GM12892 (cell line): ENCODE results near the gene C1QTNF6.

Source experiments
- DNase-seq: peaks from one replicate; pipeline ENCODE4 v3.0.0; 2011; ENCODE audit not compliant: insufficient read length
- FAIRE-seq: peaks from 2 replicates; lab custom pipeline; 2011; peaks lifted over from hg19 to GRCh38; lab: Jason Lieb, UNC
- POLR2A ChIP-seq: IDR thresholded peaks from 2 replicates; pipeline ENCODE4 v1.6.1; 2011; ENCODE audit warnings: low read depth, low read length, control low read depth
- POLR2AphosphoS5 ChIP-seq: IDR thresholded peaks from 2 replicates; pipeline ENCODE4 v1.6.1; 2011; ENCODE audit warnings: low read depth, low read length, control low read depth
- TAF1 ChIP-seq: IDR thresholded peaks from 2 replicates; pipeline ENCODE4 v1.6.1; 2011; ENCODE audit warnings: low read depth, mild to moderate bottlenecking, control low read depth, low read length, borderline replicate concordance

Gene C1QTNF6

DNA sequence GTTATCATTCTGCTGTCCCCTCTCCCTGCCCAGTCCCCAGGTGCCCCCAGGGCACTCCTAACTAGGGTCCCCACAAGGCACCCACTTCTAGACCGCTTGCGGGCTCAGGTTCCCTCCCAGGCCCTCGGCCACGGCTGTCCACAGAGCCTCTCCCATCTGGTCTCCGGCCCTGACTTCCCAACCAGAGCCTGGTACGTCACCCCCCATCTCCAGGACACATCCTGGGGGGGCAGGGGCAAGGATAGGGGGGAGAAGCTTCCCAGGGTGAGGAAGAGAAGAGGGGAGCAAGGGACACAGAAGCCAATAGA, 23.8 kb upstream of the C1QTNF6 start:
- TF ChIP-seq POLR2AphosphoS5 (no peak), POLR2A (no peak), TAF1 (no peak)
- no peak for DNase-seq
- FAIRE-seq = no peak

DNA sequence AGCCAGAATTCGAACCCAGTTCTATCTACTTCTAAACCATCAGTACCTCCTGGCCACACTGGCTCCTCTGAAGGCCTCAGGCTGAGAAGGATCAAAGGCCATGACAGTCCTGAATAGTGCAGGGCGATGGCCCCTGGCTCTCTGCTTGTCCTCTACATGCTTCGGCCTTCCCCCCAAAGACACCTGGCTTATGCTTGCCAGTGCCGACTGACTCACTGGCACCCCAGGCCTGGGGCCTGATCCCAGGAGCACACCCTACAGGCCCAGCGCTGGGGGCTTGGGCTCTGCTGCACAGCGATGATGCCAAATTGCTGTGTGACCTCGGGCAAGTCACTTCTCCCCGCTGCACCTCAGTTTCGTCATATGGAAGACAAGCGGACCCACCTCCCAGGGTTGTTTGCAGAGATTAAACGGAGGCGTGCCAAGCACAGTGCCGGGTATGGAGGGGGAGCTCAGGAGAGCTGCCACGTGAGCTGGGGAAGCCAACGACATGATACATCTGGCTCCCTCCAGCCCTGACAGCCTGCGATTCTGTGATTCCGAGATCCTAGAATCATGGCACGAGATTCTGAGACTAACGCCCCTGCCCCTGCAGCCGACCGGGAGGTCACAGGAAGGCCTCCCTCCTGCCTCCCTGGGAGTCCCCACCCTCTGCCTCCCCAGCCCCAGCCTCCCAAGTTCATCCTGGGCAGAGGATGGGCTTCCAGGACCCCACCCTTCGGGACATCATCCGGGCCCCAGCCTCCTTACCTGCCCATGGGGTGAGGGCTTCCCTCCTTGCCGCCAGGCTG, 23.2 kb upstream of the C1QTNF6 start:
- no peak for TF ChIP-seq POLR2A
- no peak for TF ChIP-seq POLR2AphosphoS5
- TF ChIP-seq TAF1 = no peak
- no peak for FAIRE-seq

DNA sequence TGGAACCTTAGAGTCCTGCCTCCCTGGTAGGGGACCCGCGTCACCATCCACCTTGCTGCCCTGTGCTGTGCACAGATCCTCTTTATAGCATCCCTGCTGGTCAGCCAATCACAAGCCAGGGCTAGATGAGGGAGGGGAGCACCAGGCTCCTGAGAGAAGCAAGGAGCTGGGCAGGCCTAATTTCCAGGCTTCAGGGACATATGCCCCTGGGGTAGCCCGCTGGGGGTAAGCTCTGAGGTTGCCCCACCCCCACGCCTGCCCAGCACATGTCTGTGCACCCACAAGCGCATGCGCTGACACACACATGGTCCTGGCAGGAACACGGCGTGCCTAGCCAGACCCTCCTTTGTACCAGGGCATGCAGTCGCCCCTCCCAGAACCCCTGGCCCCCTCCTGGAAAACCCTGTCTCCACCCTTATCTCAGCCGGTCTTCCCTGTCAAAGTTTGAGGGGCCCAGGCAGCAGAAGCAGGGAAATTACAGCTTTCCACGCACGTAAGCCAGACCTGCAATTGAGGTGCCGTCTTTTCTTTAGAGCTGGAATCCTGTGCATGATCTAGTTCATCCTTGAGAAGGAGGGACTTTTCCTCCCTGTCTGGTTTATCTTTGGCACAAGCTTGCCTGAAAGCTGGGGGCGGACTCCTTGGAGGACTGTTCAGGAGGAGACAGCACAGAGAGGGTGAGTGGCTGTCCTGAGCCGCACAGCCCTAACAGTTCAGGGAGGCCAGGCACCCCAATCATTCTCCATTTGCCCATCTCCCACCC, 22.2 kb upstream of the C1QTNF6 start:
- TF ChIP-seq TAF1 = no peak
- no peak for TF ChIP-seq POLR2AphosphoS5
- TF ChIP-seq POLR2A = no peak
- FAIRE-seq (no peak), DNase-seq (no peak)

More for the DNA sequence above, 23.2 kb upstream of the C1QTNF6 start:
- DNase-seq = no peak

DNA sequence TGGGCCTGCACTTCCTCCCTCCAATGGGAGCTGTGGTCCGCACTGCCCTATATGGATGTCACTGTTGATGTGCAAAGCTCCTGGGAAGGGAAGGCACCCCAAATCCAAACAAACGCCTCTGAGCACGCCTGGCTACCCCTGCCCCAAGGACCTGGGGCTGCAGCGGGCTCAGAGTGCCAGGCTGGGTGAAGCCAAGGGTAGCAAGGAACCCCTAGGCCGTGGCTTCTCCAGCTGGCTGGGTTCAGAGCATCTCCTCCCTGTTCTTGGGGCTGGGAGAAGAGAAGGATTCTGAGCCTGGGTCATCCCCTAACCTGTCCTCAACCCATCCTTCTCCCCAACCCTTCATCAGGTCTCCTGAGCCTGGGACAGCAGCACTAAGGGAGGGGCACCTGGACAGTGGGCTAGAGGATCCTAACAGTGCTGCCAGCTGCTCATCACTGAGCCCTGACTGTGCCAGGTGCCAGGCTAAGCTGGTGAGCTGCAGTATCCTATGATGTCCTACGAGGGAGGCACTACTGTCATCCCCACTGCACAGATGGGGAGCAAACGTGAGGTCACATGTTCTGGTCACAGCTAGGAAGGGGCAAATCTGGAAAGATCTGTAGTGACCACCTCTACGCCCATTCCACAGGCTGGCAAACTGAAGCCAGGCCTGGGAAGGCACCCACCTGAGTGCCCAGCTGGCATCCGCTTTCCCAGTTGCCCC, 21.2 kb upstream of the C1QTNF6 start:
- FAIRE-seq = no peak
- no peak for TF ChIP-seq POLR2A
- TF ChIP-seq POLR2AphosphoS5 = no peak
- TF ChIP-seq TAF1 = no peak

DNA sequence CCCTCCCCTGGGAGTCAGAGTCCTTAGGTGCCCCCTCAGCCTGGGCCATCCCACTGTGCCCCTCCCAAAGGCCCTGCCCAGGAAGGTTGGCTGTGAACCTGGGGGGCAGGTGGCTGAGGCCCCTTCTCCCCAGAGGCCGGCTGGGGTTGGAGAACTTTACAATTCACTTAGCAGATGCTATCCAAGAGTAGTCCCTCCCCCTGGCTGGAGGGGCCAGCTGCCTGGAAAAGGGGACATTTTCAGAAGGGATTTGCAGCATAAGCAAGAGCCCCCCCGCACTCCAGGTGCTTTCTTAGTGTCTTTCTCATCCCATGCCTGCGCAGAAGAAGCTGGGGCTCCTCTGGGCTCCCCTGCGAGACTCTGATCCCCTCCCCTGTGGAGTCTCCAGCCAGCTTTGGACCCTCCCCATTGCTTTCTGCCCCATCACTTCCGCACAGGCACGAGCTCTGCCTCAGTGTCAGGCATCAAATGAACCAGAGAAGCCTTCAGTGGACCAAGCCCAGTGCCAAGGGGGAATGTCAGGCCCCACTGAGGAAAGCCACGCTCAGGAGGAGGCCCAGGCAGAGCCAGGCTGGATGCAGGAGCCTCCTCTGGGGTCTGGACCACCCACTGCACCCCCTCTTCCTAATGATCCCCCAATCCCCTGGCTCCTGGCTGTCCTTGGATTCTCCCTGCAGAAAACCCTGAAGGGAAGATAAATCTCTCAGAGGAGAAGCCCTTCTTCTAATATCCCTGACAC, 20.5 kb upstream of the C1QTNF6 start:
- DNase-seq = no peak
- TF ChIP-seq POLR2A (no peak), POLR2AphosphoS5 (no peak), TAF1 (no peak)
- FAIRE-seq = no peak

More for the DNA sequence above, 21.2 kb upstream of the C1QTNF6 start:
- no peak for DNase-seq

DNA sequence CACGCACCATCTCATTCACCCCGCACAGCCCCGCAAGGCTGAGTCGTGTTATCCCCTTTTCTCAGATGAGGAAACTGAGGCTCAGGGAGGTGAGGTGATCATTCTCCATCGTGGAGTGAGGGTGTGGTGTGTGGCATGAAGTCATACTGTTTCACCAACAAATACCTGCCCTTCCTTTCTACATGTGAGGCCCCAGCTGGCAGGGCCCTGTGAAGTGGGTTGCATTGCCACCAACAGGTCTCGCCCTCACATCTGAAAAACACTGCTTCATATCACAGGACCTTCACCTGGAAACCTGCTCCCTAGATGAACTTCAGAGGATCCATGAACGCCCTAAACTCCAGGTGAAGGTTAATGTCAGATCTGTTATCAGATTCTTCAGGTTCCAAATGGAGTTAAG, 19.9 kb upstream of the C1QTNF6 start:
- FAIRE-seq = no peak
- TF ChIP-seq POLR2A (no peak), TAF1 (no peak), POLR2AphosphoS5 (no peak)
- DNase-seq = no peak

DNA sequence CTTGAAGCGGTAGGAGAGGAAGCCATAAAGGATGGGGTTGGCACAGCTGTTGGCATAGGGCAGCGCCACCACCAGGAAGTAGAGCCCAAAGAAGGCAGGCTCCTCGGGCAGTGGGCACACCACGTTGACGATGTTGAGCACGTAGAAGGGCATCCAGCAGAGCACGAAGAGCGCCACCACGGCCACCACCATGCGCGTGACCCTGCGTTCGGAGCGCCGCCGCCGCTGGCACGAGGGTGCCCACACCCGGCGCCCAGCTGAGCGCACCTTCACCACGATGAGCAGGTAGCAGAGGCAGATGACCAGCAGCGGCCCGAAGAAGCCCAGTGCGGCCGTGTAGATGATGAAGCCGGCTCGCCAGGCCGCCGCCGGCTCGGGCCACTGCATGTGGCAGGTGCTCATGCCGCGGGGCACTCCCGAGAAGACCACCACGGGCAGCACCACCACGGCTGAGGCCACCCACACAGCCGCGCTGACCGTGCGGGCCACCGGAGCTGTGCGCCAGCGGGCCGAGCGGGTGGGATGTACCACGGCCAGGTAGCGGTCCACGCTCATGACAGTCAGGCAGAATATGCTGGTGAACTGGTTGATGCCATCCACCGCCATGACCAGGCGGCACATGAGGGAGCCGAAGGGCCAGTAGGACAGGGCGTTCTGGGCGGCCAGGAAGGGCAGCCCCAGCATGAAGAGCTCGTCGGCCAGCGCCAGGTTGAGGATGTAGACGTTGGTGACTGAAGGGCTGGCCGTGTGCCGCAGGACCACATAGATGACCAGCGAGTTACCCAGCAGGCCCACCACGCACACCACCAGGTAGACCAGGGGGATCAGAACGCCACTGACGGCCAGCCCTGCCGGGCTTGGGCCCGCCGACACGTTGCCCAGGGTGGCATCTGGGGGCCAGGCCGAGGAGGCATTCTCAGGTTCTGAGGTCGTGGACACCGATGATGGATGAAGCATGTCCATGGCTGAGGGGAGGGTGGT, 19.1 kb upstream of the C1QTNF6 start:
- TF ChIP-seq POLR2AphosphoS5 (no peak), POLR2A (no peak), TAF1 (no peak)
- FAIRE-seq (no peak), DNase-seq (no peak)

DNA sequence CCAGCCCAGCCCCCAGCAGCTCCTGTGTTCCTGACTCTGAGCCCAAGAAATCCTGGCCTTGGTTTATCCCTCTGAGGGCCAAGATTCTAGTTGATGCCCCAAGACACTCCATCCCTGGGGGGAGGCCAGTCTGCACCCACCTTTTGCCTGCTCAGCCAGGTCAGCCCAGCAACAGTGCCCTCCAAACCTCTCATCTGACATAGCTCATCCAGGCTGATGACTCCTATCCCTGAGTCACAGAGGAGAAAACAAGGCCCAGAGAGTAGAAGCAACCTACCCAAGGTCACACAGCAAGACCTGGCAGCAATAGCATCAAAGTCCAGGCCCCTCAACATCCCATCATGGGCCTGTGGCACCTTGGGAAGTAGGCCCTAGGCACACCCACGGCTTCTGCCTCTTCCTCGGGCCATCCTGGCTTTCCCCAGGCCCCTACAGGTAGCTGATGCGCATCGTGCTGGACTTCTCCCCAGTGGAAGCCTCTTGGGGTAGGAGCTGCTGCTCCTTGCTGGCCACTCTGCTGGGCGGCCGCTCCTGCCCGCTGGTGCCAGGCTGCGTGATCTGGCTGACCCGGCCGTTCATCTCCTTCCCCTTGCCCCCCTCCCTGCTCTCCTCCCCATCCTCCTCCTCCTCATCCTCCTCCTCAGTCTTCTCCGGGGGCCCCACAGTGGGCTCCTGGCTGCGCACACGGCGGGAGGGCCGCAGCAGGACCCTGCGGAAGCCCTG, 18.2 kb upstream of the C1QTNF6 start:
- no peak for FAIRE-seq
- TF ChIP-seq POLR2AphosphoS5 (no peak), TAF1 (no peak), POLR2A (no peak)
- DNase-seq = no peak

DNA sequence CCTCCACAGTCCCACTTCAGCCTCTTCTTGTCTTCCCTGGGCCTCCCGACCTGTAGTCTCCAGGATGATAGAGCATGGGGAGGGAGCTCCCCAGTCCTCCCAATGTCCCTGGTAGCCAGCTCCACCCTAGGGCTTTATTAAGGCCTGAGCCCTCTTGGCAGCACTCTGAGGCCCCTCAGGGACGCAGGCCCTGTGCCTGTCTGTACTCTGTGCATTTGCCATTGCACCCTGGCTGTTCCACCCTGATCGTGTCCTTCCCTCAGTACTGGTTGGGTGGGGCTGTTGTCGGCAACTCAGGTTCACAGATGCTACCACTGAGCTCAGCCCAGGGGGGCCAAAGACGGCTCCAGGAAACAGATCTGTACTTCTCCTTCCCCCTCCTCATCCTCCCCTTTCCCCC, 17.0 kb upstream of the C1QTNF6 start:
- DNase-seq (no peak), FAIRE-seq (no peak)
- TF ChIP-seq POLR2A = no peak
- TF ChIP-seq TAF1 = no peak
- no peak for TF ChIP-seq POLR2AphosphoS5
